Measurements from ENCODE around the gene NUDT19.

NUDT19 gene

GRCh38 chr19:32748948-32749347 lies 57.3 kb downstream of the NUDT19 start:
- H3K4me3 ChIP-seq (ENCODE audit: control insufficient read depth, low read depth, low read length) = no peak overlapping the region
- no peak for DNase-seq (ENCODE audit: low read depth)
- no peak for TF ChIP-seq CTCF (conservative IDR thresholded peaks at IDR 0.05; ENCODE audit: control insufficient read depth, insufficient read depth, low read depth, low read length)

- no peak for TF ChIP-seq CTCF (conservative IDR thresholded peaks at IDR 0.05; ENCODE audit: control insufficient read depth, insufficient read depth, low read depth, low read length)
- no peak overlapping the region for H3K4me3 ChIP-seq (ENCODE audit: control insufficient read depth, low read depth, low read length)
- DNase-seq (ENCODE audit: low read depth) = no peak
Observed at GRCh38 chr19:32749361-32749760, 57.7 kb downstream of the NUDT19 start.

- no peak for TF ChIP-seq CTCF (conservative IDR thresholded peaks at IDR 0.05; ENCODE audit: control insufficient read depth, insufficient read depth, low read depth, low read length)
- DNase-seq (ENCODE audit: low read depth) = no peak
Observed at GRCh38 chr19:32750441-32751055, 58.9 kb downstream of the NUDT19 start.

GRCh38 chr19:32751066-32751465 lies 59.4 kb downstream of the NUDT19 start:
- no peak for DNase-seq (ENCODE audit: low read depth)
- no peak for TF ChIP-seq CTCF (conservative IDR thresholded peaks at IDR 0.05; ENCODE audit: control insufficient read depth, insufficient read depth, low read depth, low read length)
- H3K4me3 ChIP-seq (ENCODE audit: control insufficient read depth, low read depth, low read length) = no peak overlapping the region

More at GRCh38 chr19:32750441-32751055, 58.9 kb downstream of the NUDT19 start:
- no peak overlapping the region for H3K4me3 ChIP-seq (ENCODE audit: control insufficient read depth, low read depth, low read length)

- no peak overlapping the region for H3K4me3 ChIP-seq (ENCODE audit: control insufficient read depth, low read depth, low read length)
- DNase-seq (ENCODE audit: low read depth) = no peak
- no peak for TF ChIP-seq CTCF (conservative IDR thresholded peaks at IDR 0.05; ENCODE audit: control insufficient read depth, insufficient read depth, low read depth, low read length)
Observed at GRCh38 chr19:32757189-32757588, 65.6 kb downstream of the NUDT19 start.
